Activated CD8-positive, alpha-beta memory T cell treated with anti-CD3 and anti-CD28 coated beads, Interleukin-2, amount 10 ng/mL, durations not matched to agents 7 days and 5 days (primary cell): Measurements from ENCODE around the gene FAM187B. TPM values are rescaled to one million over a fixed set of nuclear protein-coding genes. Genes with fewer than 3 reads are reported as not detected.
"Not testable (repeated sequence)": the region's sequence is repeated elsewhere in the genome, so short reads cannot be mapped to it uniquely, and the experiment has no call there.

Experiments
- ATAC-seq: fragments of 150-1000 bp; cut with Tn5 transposase; one replicate; pipeline ENCODE4 v1.10.0; 2021; ENCODE audit warnings: moderate library complexity
- CTCF ChIA-PET: fragments of 350-600 bp; sonication (Branson Sonifier 250); formaldehyde crosslinking; loops from one replicate; lab custom pipeline; 2021; ENCODE audit warnings: antibody characterized with exemption; lab: Charles Lee
- DNase-seq: peaks from one replicate; pipeline ENCODE4 v3.0.0-alpha.2; 2020
- H3K27ac Mint-ChIP-seq: one replicate; pipeline ENCODE4 v1.8.0; 2021; ENCODE audit warnings: mild to moderate bottlenecking, mixed read lengths
- H3K27me3 Mint-ChIP-seq: one replicate; pipeline ENCODE4 v1.8.0; 2021; ENCODE audit warnings: mixed read lengths
- H3K36me3 Mint-ChIP-seq: one replicate; pipeline ENCODE4 v1.8.0; 2021; ENCODE audit warnings: mild to moderate bottlenecking, mixed read lengths
- H3K4me1 Mint-ChIP-seq: one replicate; pipeline ENCODE4 v1.8.0; 2021; ENCODE audit warnings: mixed read lengths
- H3K4me3 Mint-ChIP-seq: one replicate; pipeline ENCODE4 v1.8.0; 2021; ENCODE audit warnings: mild to moderate bottlenecking, moderate library complexity, mixed read lengths
- H3K9me3 Mint-ChIP-seq: one replicate; pipeline ENCODE4 v1.8.0; 2022; ENCODE audit warnings: low read depth, mixed read lengths
- total RNA-seq, 2 experiments: library from RNA; stranded (reverse); gene quantifications; one replicate each; pipeline ENCODE4 v1.2.3, GENCODE V29; 2021

The FAM187B gene
- total RNA-seq, 2 experiments from 2014 or later, result not detected

GRCh38 chr19:35220973-35221590, 7.5 kb downstream of the FAM187B start:
- not testable (repeated sequence) for H3K4me1 Mint-ChIP-seq, H3K36me3 Mint-ChIP-seq, H3K4me3 Mint-ChIP-seq, H3K27me3 Mint-ChIP-seq, ATAC-seq, H3K9me3 Mint-ChIP-seq, H3K27ac Mint-ChIP-seq, DNase-seq
- CTCF ChIA-PET, result interaction anchor here (1.2 kb wide), 1 partner anchor 20 kb away, joined by 3 read pairs; no protein-coding TSS in a partner anchor

DNA sequence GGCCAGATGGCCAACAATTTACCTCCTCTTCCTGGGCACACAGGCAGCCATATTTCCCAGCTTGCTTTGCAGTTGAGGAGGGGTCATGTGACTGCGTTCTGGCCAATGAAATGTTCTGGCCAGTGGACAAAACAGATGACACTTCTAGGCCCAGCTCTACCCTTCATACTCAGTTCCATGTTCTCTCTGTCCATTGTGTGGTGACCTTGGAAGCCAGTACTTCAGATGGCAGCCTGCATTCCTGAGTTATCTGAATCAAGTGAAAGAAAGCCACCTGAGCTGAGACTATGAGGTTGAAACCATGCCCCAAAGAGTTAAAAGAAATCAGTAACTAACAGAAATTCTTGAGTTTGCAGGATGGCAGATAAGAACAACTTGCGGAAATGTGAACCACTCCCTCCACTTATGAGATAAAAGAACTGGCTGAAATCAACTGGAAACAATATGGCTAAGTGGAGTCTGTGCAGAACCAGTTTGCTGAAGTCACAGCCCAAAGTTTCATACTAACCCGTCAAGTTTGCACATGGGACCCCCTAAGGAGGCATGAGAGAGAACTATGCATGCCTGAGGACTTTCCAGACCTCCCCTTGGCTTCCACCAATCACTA, 8.1 kb downstream of the FAM187B start:
- Mint-ChIP-seq H3K4me1 (peaks cover 11% of the 10 kb centered on the region), H3K9me3 (peaks cover 7% of the 10 kb centered on the region), H3K4me3 (no peak overlapping the region), H3K27ac (no peak overlapping the region), H3K36me3 (peaks cover 2% of the 10 kb centered on the region), H3K27me3 (no peaks in the 10 kb centered on the region)
- CTCF ChIA-PET, result interaction anchor here (0.6 to 1.2 kb wide), 2 partner anchors 18 to 21 kb away, joined by 3 read pairs; no protein-coding TSS in a partner anchor
- no peak for ATAC-seq
- DNase-seq, result no peak

GRCh38 chr19:35219008-35219407, 9.5 kb downstream of the FAM187B start:
- no peak for DNase-seq
- peaks cover 7% of the 10 kb centered on the region for H3K9me3 Mint-ChIP-seq
- CTCF ChIA-PET, result interaction anchor here (6.3 kb wide), 1 partner anchor 77 kb away, joined by 45 read pairs; the partner anchor contains the start of gene FXYD7
- no peak overlapping the region for H3K27ac Mint-ChIP-seq
- no peak overlapping the region for H3K4me3 Mint-ChIP-seq
- no peaks in the 10 kb centered on the region for H3K27me3 Mint-ChIP-seq
- peaks cover 24% of the 10 kb centered on the region for H3K4me1 Mint-ChIP-seq
- H3K36me3 Mint-ChIP-seq, result peaks cover 2% of the 10 kb centered on the region
- ATAC-seq, result no peak

GRCh38 chr19:35217649-35217990, 10.9 kb downstream of the FAM187B start:
- CTCF ChIA-PET, result interaction anchor here (0.8 to 6.3 kb wide), 14 partner anchors 9 to 151 kb away, joined by 3 to 45 read pairs (median 3); partner anchors contain the start of genes FXYD3, FXYD5, FXYD7 and LGI4
- DNase-seq (no peak), ATAC-seq (no peak)
- Mint-ChIP-seq H3K27ac (no peak overlapping the region), H3K36me3 (peaks cover 2% of the 10 kb centered on the region), H3K9me3 (peaks cover 7% of the 10 kb centered on the region), H3K27me3 (no peaks in the 10 kb centered on the region), H3K4me1 (peaks cover 38% of the 10 kb centered on the region), H3K4me3 (no peak overlapping the region)

DNA sequence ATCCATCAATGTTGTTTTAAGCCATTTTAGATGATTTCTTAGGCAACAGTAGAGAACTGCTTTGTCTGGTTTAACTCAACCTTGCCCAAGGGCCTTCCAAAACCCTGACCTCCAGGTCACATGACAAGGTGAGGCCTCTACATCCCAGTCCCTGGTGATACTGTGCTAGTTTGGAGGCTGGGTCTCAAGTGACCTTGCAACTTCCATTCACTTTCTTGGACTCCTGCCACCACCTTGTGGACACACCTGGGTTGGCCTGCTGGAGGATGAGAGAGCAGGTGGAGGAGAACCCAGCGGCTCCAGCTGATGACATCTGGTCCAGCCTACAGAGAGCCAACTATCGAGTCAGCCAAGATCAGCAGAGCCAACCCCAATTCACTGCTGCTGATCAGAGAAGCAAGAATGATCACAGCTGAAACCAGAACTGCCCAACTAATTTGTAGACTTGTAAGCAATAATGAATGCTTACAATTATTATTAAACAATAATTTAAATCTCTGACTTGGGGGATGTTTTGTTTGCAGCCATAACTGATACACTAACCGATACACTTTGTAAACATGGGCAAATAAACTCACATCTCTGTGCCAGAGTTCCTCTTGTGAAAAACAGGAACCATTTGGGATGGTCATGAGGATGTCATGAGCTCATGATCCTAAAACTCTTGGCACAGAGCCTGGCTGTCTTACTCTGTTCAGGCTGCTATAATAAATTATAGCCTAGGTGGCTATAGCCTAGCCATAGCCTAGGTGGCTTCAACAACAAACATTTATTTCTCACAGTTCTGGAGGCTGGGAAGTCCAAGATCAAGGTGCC, 11.5 kb downstream of the FAM187B start:
- ATAC-seq, result peak; percentile 28
- H3K36me3 Mint-ChIP-seq, result peaks cover 3% of the 10 kb centered on the region

DNA sequence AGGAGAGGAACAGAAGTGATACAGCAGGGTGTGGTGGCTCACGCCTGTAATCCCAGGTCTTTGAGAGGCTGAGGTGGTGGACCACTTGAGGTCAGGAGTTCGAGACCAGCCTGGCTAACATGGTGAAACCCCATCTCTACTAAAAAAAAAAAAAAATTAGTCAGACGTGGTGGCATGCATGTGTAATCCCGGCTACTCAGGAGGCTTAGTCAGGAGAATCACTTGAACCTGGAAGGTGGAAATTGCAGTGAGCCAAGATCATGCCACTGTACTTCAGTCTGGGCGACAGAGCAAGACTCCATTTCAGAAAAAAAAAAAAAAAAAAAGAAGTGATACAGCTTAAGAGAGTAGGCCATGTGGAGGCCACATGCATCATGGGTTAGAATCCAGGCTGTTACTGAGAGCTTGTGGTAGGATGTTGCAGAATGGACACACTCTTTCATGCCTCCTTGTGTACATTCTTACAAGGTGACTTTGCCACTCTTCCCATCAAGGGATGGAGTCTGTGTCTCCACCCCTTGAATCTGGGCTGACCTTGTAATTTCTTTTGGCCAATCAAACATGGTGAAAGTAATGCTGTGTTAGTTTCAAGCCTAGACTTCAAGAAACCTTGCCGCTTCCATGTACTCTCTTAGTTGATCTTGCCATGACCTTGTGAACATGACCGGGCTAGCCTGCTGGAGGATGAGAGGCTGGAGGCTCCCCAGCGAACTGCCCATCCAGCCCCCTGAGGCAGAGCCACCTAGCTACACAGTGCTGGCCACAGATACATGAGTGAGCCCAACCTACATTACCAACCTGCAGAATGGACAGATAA, 12.3 kb downstream of the FAM187B start:
- no peak for DNase-seq
- Mint-ChIP-seq H3K9me3 (peaks cover 6% of the 10 kb centered on the region), H3K4me3 (no peak overlapping the region), H3K27me3 (no peaks in the 10 kb centered on the region), H3K36me3 (peaks cover 3% of the 10 kb centered on the region), H3K4me1 (peaks cover 51% of the 10 kb centered on the region), H3K27ac (peak overlapping the region; percentile 24)
- CTCF ChIA-PET, result interaction anchor here (0.6 to 6.3 kb wide), 14 partner anchors 10 to 149 kb away, joined by 3 to 45 read pairs (median 5); partner anchors contain the start of genes FXYD5, FXYD7 and LGI4
- no peak for ATAC-seq

More for the DNA sequence above, 11.5 kb downstream of the FAM187B start:
- peaks cover 43% of the 10 kb centered on the region for H3K4me1 Mint-ChIP-seq
- peak; percentile 78 for DNase-seq
- H3K4me3 Mint-ChIP-seq, result no peak overlapping the region
- no peak overlapping the region for H3K27ac Mint-ChIP-seq
- H3K27me3 Mint-ChIP-seq, result no peaks in the 10 kb centered on the region
- CTCF ChIA-PET, result interaction anchor here (0.8 to 6.3 kb wide), 16 partner anchors 9 to 150 kb away, joined by 3 to 45 read pairs (median 3); partner anchors contain the start of genes FXYD3, FXYD5, FXYD7 and LGI4
- peaks cover 6% of the 10 kb centered on the region for H3K9me3 Mint-ChIP-seq

DNA sequence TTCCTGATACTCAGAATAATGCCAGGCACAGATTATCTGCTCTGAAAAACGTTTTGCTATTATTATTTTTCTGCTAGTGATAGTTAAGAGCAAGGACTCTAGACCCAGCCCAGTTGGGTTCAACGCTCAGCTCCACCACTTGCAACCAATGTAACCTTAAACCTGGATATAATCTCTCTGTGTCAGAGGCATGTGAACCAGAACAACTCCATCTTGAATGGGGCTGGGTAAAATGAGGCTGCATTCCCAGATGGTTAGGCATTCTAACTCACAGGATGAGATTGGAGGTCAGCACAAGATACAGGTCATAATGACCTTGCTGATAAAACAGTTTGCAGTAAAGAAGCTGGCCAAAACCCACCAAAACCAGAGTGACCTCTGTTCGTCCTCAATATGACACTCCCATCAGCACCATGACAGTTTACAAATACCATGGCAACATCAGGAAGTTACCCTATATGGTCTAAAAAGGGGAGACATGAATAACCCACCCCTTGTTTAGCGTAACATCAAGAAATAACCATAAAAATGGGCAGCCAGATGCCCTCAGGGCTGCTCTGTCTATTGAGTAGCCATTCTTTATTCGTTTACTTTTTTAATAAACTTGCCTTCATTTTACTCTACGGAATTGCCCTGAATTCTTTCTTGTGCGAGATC, 13.6 kb downstream of the FAM187B start:
- peaks cover 6% of the 10 kb centered on the region for H3K9me3 Mint-ChIP-seq
- peak overlapping the region; percentile 98 for H3K27ac Mint-ChIP-seq
- no peaks in the 10 kb centered on the region for H3K27me3 Mint-ChIP-seq
- no peak overlapping the region for H3K4me3 Mint-ChIP-seq
- peaks cover 3% of the 10 kb centered on the region for H3K36me3 Mint-ChIP-seq
- no peak for DNase-seq
- CTCF ChIA-PET, result interaction anchor here (0.9 to 6.3 kb wide), 6 partner anchors 8 to 100 kb away, joined by 3 to 45 read pairs (median 5); partner anchors contain the start of gene FXYD7
- H3K4me1 Mint-ChIP-seq, result peaks cover 58% of the 10 kb centered on the region
- no peak for ATAC-seq

- CTCF ChIA-PET, result interaction anchor here (0.6 to 6.3 kb wide), 8 partner anchors 8 to 78 kb away, joined by 3 to 45 read pairs (median 4); partner anchors contain the start of genes FAM187B and FXYD7
- Mint-ChIP-seq H3K9me3 (no peaks in the 10 kb centered on the region), H3K27me3 (no peaks in the 10 kb centered on the region), H3K36me3 (peaks cover 6% of the 10 kb centered on the region), H3K4me1 (peaks cover 64% of the 10 kb centered on the region), H3K4me3 (no peak overlapping the region), H3K27ac (peak overlapping the region; percentile 98)
- DNase-seq (peak; percentile 84), ATAC-seq (peak; percentile 45)
Observed at GRCh38 chr19:35213663-35214632, 14.6 kb downstream of the FAM187B start.

GRCh38 chr19:35212241-35212640, 16.3 kb downstream of the FAM187B start:
- Mint-ChIP-seq H3K9me3 (no peaks in the 10 kb centered on the region), H3K4me1 (peaks cover 79% of the 10 kb centered on the region), H3K27me3 (no peaks in the 10 kb centered on the region), H3K4me3 (peak overlapping the region; percentile 35), H3K36me3 (peaks cover 13% of the 10 kb centered on the region), H3K27ac (peak overlapping the region; percentile 98)
- no peak for ATAC-seq
- CTCF ChIA-PET, result interaction anchor here (0.8 to 1.6 kb wide), 7 partner anchors 9 to 76 kb away, joined by 3 to 11 read pairs (median 4); partner anchors contain the start of gene FXYD5
- DNase-seq, result no peak

DNA sequence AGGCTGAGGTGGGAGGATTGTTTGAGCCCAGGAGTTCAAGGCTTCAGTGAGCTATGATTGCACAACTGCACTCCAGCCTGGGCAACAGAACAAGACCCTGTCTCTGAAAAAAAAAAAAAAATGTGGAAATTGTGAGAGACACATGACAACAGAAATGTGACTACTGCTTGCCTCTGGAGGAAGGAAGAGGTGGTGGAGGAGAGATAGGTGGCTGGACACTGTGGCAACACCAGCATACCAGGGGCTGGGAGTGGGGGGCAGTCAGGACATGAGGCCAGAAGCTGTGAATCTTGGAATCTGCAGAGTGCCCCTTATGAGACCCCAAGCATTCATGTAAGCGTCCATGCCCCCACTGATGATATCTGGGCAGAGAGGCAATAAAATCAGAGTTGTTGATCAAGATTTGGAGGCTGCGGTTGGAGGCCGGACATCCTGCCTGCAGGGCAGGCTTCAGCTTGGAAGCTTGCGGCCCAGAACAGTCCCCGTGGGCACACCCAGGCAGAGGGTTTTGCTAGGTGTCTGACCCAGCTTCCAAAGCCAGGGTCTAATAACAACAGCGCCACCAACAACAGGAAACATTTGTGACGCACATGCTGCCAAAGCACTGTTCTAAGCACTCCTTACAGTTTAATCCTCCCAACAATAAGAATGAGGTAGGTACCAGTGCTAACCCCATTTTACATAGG, 16.9 kb downstream of the FAM187B start:
- H3K27ac Mint-ChIP-seq, result peak overlapping the region; percentile 98
- H3K4me3 Mint-ChIP-seq, result peak overlapping the region; percentile 35
- peaks cover 81% of the 10 kb centered on the region for H3K4me1 Mint-ChIP-seq
- peak; percentile 89 for DNase-seq
- no peaks in the 10 kb centered on the region for H3K27me3 Mint-ChIP-seq
- no peaks in the 10 kb centered on the region for H3K9me3 Mint-ChIP-seq
- ATAC-seq, result peak; percentile 54
- H3K36me3 Mint-ChIP-seq, result peaks cover 11% of the 10 kb centered on the region
- CTCF ChIA-PET, result interaction anchor here (0.7 to 1.5 kb wide), 8 partner anchors 8 to 70 kb away, joined by 3 to 11 read pairs (median 4); partner anchors contain the start of gene FXYD5
